GM21526 (cell line): ENCODE results near the gene ZNF155.
"Not testable (repeated sequence)": the region's sequence is repeated elsewhere in the genome, so short reads cannot be mapped to it uniquely, and the experiment has no call there.

Experiments
- ATAC-seq: cut with Tn5 transposase; IDR thresholded peaks from one replicate; pipeline ENCODE4 v1.9.1; 2021; ENCODE audit warnings: moderate library complexity; ENCODE audit not compliant: unreplicated experiment, low FRiP score

ZNF155 gene

DNA sequence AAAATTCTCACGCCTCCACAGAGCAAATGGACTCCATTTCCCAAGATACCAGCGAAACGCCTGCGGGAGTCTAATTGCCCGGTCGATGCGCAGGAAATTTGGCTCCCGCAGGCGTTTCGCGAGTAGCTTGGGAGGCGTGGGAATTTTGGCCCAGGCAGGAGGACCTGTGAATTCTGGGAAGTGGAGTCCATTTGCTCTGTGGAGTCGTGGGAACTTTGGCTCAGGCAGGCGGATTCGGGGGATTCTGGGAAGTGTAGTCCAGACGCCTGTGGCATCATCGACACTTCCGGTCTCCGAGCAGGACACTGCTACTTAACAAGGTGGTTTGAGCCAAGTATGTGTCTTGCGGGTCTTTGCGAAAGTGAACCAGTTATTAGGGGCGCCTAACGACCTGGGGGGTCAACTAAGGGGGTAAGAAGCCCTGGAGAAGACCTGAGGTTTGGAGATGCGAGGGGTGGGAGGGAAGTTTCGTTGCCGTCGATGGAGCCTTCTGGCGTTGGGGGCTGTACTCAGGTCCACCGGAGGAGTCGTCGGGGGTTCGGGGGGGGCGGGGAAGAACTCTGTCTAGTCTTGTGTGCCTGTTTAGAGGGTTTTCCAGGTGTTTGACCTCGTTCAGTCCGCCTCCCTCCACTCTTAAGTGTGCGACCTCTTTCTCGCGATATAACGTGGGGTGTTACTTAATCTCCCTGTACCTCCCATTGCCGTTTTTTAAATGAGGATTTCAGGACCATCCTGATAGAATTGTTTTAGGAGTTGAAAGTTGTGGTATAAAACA, at the start of gene ZNF155:
ZNF155 (plus strand) TSS at position 277 of the 775 bp plus-strand sequence. CDS start 4,356 bp downstream, outside the sequence.
- peak; percentile 78 for ATAC-seq

DNA sequence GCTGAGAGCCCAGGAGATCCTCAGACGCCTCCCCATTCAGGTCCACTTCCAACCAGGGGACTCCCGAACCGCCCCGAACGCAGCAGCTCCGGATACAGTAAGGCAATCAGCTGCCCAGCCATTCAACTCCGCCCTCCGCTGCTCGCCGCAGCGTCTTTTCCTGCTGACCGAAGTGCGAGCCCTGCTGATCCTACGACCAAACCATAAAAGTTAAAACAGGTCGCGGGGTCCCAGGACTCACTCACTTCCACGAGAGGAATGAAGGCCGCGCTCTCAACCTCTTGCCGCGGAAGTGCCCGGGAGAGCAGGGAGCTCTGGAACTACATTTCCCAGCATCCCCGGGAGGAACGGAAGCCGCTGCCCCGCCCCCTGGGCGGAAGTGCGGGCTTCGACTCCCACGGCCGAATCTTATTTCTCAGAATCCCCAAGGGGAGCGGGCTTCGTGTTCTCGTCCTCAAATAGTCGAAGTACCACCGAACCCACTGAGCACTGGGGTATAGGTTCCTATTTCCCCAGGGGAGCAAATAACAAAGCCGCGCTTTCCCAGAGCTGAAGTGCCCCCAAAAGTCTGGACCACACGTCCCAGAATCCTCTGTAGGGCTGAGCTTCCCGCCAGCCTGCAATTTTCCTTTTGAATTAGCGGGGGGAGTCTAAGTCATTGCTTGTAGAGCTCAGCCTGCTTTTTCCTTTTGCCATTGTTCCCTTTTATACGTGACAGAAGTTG, 48.8 kb upstream of the ZNF155 start, which contains the start of gene ZNF45:
ZNF45 (minus strand) TSS at position 298 of the 724 bp plus-strand sequence. CDS start 13,097 bp downstream, outside the sequence.
- ATAC-seq: peak; percentile 92

DNA sequence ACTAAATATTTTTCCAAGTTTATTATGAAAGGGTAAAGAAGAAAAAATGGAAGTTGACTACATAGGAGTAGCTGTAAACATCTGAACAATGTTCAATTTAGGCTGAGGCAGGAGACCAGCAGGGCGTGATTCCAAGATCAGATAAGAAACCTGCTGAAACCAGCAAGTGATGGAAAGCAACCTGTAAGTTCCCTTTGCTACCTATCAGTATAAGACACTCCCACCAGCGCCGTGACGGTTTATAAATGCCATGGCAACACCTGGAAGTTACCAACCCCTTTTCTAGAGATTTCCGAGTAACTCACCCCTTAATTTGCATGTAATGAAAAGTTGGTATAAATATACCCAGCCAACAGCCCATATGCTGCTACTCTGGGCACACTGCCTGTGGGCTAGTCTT, 47.8 kb upstream of the ZNF155 start:
- no peak for ATAC-seq

DNA sequence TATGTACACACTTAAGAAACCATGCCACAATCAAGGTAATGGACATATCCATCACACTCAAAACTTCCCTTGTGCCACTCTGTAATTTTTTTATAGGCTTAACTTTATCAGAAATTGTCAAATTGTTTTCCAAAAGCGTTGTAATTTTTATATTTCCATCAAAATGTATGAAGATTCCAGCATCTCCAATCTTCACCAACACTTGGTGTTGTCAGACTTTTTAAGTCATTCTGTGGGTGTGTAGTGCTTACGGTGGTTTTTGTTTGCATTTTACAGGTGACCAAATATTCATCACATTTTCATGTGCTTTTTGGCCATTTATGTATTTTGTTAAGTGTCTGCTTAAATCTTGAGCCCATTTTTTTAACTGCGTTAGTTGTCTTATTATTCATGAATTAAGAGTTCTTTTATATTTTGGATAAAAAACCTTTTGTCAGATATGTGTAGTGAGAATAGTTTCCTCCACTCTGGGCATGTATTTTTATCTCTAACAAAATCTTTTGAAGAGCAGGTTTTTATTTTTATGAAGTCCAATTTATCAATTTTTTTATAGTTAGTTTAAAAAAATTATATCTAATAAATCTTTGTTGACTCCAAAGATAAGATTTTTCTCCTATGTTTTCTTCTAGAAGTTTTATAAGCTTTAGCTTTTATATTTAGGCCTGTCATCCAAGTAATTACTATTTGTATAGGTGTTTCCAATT, 44.3 kb upstream of the ZNF155 start:
- ATAC-seq: no peak

DNA sequence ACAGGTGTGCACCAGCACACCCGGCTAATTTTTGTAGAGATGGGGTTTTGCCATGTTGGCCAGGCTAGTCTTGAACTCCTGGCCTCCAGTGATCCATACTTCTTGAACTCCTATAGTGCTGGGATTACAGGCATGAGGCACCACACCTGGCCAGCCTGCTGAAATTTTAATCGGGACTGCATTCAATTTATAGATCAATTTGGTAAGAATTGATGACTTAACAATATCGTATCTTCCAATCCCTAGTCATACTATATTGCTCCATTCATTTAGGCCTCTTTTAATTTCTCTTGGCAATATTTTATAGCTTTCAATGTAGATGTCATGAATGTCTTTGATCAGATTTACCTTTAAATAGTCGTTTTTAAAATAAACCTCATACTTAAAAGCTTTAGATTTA, 43.3 kb upstream of the ZNF155 start:
- no peak for ATAC-seq

DNA sequence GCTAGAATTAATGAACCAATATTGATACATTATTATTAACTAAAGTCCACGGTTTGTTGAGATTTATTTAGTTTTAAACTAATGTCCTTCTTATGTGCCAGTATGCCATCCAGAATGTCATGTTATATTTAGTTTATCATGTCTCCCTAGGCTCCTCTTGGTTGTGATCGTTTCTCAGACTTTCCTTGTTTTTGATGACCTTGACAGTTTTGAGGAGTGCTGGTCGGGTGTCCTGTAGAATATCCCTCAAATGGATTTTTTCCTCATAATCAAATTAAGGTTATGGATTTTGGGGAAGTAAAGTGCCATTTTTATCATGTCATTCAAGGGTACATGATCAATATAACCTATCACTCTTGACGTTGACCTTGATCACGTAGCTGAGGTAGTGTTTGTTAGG, 42.8 kb upstream of the ZNF155 start:
- ATAC-seq: no peak

DNA sequence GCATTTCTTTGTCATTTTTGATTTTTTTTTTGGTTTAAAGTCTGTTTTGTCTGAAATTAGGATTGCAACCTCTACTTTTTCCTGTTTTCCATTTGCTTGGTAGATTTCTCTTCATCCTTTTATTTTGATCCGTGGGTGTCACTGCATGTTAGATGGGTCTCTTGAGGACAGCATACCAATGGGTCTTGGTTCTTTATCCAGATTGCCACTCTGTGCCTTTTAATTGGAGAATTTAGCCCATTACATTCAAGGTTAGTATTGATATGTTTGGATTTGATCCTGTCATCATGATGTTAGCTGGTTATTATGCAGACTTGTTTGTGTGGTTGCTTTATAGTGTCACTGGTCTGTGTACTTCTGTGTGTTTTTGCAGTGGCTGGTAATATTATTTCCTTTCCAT, 36.6 kb upstream of the ZNF155 start:
- ATAC-seq: not testable (repeated sequence)

DNA sequence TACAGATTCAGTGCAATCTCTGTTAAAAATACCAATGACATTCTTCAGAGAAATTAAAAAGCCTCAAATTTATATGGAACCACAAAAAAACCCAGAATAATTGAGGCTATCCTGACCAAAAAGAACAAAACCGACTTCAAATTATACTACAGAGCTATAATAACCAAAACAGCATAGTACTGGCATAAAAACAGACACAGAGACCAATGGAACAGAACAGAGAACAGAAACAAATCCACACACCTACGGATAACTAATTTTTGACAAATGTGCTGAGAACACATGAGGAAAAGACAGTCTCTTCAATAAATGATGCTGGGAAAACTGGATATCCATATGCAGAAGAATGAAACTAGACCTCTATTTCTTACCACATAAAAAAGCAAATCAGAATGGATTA, 34.2 kb upstream of the ZNF155 start:
- ATAC-seq: not testable (repeated sequence)

DNA sequence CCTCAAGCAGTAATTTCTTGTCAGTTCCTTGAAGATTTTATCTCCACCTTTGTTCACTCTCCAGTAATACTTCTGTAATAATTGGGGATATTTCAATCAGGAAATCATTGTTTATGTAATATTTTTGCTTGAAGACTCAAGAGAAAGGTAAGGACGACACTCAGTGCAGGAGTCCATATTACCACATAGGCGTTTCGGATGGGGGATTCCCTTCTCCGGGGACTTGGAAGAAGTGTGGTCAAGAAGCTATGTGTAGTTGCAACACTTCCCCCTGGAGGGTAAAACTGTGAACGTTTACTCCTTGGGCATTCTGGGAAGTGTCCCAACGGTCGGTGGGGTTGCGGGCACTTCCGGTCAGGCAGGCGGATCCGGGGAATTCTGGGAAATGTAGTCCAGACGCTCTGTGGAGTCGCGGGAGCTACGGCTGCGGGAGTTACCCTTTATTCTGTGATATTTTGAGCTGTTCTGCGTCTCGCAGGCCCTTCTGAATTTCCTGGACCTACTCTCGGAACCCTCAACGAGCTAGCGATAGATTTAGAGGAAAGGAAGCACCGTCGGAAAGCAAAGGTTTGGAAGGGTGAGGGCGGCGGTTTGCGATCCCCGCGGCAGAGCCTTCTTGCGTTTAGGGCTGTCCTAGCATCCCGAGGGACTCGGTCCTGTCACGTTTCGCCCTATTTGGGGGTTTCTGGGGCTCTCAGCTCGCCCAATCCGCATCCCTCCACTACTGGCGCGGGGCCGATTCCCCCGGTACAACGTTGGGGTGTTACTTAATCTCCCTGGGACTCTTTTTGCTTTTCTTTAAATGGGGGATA, 32.9 kb upstream of the ZNF155 start, which contains the start of gene ZNF221:
ZNF221 (plus strand) TSS at position 395 of the 812 bp plus-strand sequence. CDS start 11,499 bp downstream, outside the sequence.
- ATAC-seq: peak; percentile 75

DNA sequence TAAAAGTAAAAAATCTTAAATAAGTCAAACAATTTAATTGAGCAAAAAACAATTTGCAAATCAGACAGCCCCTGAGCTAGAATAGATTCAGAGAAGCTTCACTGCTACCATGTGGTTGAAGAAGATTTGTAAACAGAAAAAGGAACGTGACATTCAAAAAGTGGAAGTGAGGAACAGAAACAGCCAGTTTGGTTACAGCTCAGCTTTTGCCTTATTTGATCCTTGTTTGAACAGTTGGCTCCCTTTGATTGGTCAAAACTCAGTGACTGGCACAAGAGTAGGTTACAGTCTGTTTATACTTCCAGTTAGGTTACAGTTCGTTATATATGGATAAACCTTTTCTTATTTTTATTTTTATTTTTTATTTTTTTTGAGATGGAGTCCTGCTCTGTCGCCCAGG, 27.2 kb upstream of the ZNF155 start:
- no peak for ATAC-seq

DNA sequence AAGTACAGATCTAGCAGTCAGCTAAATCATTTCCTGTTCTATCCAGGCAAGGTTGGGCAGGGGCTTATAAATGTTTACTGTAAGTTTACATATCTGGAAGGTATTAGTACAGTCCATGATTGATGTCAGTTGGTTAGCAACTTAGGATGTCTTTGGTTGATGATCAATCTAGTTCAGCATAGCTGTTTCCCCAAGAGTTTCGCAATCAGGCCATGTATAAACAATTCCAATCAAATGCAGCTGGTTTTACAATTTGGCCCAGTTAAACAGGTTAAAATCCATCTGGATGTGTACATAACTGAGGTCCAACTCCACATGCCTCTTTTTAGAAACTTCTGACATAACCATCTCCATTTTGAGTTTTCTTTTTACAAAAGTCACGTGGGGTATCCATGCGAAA, 26.1 kb upstream of the ZNF155 start:
- ATAC-seq: no peak

DNA sequence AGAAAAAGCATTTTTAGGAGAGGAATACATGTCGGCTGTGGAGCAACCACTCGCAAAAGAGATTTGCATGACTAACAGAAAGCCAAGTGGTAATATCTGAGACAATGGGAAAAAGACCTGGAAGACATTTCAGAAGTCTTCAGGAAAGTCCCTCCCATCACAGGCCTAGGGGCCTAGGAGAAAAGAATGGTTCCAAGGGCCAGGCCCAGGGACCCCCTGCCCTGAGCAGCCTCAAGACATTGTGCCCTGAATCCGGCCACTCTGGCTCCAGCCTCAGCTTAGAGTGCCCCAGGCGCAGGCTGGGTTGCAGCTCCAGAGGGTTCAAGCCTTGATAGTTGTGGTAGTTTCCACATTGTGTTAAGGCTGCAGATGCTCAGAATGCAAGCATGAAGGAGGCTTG, 23.6 kb upstream of the ZNF155 start:
- no peak for ATAC-seq

DNA sequence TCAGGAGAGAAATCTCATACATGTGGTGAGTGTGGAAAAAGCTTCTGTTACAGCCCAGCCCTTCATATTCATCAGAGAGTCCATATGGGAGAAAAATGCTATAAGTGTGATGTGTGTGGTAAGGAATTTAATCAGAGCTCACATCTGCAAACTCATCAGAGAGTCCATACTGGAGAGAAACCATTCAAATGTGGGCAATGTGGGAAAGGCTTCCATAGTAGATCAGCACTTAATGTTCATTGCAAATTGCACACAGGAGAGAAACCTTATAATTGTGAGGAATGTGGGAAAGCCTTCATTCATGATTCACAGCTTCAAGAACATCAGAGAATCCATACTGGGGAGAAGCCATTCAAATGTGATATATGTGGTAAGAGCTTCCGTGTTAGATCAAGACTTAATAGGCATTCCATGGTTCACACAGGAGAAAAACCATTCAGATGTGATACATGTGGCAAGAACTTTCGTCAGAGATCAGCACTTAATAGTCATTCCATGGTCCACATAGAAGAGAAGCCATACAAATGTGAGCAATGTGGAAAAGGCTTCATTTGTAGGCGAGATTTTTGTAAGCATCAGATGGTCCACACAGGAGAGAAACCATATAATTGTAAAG, 17.8 kb upstream of the ZNF155 start:
- no peak for ATAC-seq

DNA sequence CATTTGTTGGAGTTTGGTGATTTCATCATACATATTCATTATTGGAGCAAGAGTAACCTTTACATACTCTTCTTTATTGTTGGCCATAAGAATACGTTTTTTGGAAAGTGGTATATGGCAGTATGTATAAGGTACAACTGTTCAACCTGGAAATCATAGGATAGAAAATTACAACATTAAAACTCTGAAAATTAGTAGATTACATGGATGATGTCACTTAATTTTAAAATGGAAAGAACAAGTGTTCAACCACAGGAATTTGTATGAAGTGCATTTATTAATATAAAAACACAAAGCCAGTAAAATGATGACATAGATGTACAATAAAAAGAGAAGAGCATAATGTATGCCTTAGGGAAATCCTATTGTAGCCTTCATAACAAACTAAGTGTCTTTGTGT, 7.3 kb upstream of the ZNF155 start:
- ATAC-seq: no peak

DNA sequence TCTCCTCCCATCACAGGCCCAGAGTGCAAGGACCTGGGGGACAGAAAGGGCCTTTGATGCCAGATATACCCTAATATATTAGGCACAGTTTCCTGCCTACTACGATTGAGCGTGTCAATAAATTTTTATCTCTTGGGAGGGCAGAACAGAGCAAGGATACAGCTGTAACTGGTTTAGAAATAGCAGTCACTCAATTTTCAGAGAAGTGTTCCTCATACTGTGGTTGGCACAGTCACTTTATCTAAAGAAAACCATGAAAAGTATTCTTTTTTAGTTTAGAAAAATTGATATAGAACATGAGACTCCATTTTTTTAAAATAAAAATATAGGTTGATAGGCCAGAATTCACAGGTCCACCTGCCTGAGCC, 460 bp upstream of the ZNF155 start:
- ATAC-seq: no peak

DNA sequence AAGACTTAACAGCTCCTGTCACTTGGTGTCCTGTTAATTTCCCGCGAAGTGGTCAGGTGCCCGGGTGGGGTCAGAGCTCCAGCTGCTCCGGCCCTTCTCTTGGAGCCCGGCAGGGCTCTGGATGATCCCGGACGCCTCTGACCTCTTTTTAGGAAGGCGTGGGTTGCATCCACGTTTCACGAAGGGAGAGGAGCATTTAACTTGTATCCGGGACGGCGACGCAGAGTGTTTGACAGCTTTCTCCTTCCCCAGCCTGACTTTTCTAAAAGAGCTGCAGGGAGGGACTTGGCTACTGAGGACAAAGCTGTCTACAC, 656 bp downstream of the ZNF155 start:
- ATAC-seq: peak; percentile 20

DNA sequence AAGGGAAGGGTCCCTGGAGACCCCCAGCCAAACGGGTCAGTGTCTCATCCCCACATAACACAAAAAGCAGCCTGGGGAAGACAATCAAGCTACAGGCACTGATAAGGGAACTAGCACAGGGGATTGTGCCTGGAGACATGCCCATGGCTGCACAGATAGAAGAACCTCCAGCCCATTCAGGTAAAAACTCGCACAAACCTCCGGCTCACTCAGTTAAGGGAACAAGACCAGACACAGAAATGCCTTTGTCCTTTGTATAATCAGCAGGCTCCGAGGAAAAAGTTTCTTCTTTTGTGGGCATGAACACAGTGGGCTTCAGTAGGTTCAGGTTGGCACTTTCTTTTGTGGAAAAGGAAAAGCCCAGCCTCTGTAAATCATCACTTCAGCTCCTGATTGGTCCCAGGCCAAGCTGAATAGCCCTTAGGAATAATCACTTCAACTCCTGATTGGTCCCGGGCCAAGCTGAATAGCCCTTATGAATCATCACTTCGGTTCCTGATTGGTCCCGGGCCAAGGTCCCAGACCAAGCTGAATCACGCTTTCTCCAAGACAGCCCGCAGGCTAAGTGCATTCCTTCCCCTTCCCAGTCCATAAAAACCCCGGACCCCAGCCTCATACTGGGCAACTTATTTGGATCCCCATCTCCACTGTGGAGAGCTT, 13.8 kb downstream of the ZNF155 start:
- ATAC-seq: no peak

DNA sequence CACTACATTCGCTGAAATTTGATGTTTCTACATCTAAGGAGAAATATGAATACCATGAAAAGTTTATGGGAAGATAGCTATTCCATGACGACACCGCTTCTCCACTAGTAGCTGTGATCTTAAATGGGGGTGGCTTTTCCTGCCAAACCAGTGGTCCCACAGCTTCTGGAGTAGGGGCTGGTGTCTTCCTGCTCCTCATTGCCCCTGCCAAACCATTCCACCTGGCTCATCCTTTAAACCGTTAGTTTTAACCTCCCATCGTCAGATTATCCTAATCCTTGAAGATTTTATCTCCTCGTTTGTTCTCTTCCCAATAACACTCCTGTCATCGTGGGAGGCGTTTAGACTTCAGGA, 18.2 kb downstream of the ZNF155 start:
- no peak for ATAC-seq

DNA sequence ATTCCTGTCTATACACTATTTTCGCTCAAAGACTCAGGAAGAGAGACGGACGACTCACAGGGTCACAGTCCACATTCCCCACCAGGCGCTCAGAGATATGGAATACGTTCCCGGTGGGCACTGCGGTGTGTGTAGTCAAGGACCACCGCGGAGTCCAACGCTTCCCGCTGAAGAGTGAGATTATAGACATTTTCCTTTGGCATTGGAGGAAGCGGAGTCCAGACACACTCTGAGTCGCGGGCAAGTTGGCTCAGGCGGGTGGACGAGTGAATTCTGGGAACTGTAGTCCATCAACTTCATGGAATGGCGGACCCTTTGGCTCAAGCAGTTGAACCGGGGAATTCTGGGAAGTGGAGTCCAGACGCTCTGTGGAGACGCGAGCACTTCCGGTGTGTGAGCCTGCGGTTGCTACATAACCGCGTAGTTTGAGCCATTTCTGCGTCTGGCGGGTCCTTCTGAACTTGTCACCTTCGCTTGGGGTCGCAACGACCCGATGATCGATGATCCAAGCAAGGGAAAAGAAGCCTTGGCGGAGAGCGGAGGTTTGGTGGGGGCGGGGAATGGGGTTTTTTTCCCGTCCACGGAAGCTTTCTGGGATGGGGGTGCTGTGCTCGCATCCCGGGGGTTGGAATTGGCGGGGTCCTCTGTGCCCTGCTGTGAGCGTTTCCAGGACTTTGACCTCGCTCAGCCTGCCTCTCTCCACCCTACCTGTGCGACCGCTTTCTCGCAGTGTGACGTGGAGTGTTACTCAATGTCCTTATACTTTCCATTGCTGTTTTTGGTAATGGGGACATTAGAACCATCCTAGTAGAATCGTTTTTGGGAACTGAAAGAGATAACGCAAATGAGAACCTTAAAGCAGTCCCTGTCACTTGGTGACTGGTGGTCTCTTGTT, 18.8 kb downstream of the ZNF155 start, which contains the start of gene ZNF230:
ZNF230 (plus strand) TSS at position 392 of the 895 bp plus-strand sequence. CDS start 4,122 bp downstream, outside the sequence.
- peak; percentile 87 for ATAC-seq
